ENCODE results near the gene OTX1. TPM values are rescaled to one million over a fixed set of nuclear protein-coding genes. Genes with fewer than 3 reads are reported as not detected.

OTX1 gene
- total and polyA plus RNA-seq, 2 donors (not counting 1 experiment from before 2014, with no cell fraction given), result not detected

DNA sequence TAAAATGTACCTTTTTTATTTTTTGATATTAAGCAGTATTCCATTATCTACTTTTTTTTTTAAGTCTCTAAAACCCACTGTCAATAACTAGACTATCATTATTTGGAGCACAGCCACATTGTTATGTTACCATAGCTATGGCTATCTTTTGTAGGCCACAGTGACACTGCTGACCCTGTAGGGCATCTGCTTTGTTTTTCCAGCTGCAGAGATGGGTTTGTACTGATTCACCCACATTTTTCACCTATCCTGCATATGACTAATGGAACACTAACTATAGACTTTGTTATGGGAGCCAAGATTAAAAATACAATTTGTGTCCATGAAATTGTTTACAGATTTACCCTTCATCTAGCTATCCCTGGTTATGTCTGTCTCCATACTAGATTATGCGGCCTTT is 21.6 kb upstream of the OTX1 start:
- no peaks in the 10 kb centered on the region for H3K4me1 Mint-ChIP-seq
- CTCF ChIA-PET, result interaction anchor here (0.6 to 0.7 kb wide), 2 partner anchors 9 to 65 kb away, joined by 4 to 5 read pairs; no protein-coding TSS in a partner anchor

DNA sequence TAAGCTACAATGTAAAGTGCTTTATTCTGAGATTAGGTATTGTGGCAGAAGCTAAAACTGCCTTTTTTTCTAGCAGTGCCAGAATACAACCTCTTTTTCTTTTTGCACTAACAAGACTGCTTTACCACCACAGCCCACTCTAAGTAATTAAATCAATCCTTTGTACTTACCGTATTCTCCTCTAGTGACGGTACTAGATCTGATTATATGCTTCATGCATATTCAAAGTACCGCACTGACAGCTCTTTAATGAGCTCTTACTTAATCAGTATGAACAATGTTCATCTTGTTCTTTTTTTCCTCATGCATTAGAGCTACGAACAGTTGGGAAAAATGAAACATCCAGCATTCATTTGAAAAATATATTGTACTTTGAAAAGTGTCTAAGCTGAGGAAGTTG is 16.1 kb upstream of the OTX1 start:
- Histone ChIP-seq H4K20me1 (ENCODE audit: control insufficient read depth, insufficient read depth, low read length, poor library complexity, severe bottlenecking) (no peaks in the 10 kb centered on the region), H3K9me3 (ENCODE audit: control extremely low read depth in 1 of 3, control insufficient read depth in 2 of 3, insufficient read depth in 1 of 3, low read length in 2 of 3) (no peaks in the 10 kb centered on the region), H3K4me1 (ENCODE audit: control insufficient read depth in 2 of 2, insufficient read depth in 2 of 2, low read length in 2 of 2) (no peaks in the 10 kb centered on the region), H3K9ac (ENCODE audit: low read length) (no peak overlapping the region), H3K27me3 (replicated peaks in 1 of 4; ENCODE audit: control extremely low read depth in 1 of 4, control insufficient read depth in 3 of 4, insufficient read depth in 4 of 4, low read length in 3 of 4) (peaks cover 0 to 3% (median 0%) of the 10 kb centered on the region in 4 experiments), H3K36me3 (replicated peaks in 1 of 2; ENCODE audit: control extremely low read depth in 1 of 2, control insufficient read depth in 1 of 2, extremely low read depth in 1 of 2, insufficient read depth in 2 of 2, low read length in 1 of 2) (peaks cover 0 to 2% of the 10 kb centered on the region in 2 experiments), H3K27ac (ENCODE audit: low read length in 2 of 2) (no peak overlapping the region), H3K4me3 (ENCODE audit: control extremely low read depth in 1 of 5, extremely low read depth in 1 of 5, insufficient read depth in 1 of 5, low read depth in 2 of 5, low read length in 4 of 5) (no peak overlapping the region), H3K4me2 (replicated peaks; ENCODE audit: low read depth, low read length, poor library complexity, severe bottlenecking) (no peak overlapping the region), H3K79me2 (ENCODE audit: control insufficient read depth, insufficient read depth, low read length) (no peaks in the 10 kb centered on the region), H2AFZ (ENCODE audit: insufficient read depth, low read depth, low read length, poor library complexity, severe bottlenecking) (no peak overlapping the region)
- DNase-seq, result no peak
- WGBS (ENCODE audit: insufficient coverage), result 93% methylated on average over 3 of the region's 4 CpGs
- Mint-ChIP-seq H3K27ac (no peak overlapping the region), H3K9me3 (ENCODE audit: insufficient read depth) (no peaks in the 10 kb centered on the region), H3K4me3 (no peak overlapping the region), H3K4me1 (no peaks in the 10 kb centered on the region), H3K27me3 (no peaks in the 10 kb centered on the region)
- no peak for ATAC-seq (ENCODE audit: low read depth)
- intact Hi-C loops (cut with micrococcal nuclease), result no loop called here
- TF ChIP-seq, protein P1, sequence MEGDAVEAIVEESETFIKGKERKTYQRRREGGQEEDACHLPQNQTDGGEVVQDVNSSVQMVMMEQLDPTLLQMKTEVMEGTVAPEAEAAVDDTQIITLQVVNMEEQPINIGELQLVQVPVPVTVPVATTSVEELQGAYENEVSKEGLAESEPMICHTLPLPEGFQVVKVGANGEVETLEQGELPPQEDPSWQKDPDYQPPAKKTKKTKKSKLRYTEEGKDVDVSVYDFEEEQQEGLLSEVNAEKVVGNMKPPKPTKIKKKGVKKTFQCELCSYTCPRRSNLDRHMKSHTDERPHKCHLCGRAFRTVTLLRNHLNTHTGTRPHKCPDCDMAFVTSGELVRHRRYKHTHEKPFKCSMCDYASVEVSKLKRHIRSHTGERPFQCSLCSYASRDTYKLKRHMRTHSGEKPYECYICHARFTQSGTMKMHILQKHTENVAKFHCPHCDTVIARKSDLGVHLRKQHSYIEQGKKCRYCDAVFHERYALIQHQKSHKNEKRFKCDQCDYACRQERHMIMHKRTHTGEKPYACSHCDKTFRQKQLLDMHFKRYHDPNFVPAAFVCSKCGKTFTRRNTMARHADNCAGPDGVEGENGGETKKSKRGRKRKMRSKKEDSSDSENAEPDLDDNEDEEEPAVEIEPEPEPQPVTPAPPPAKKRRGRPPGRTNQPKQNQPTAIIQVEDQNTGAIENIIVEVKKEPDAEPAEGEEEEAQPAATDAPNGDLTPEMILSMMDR (IDR thresholded peaks at IDR 0.05), result no peak
- no peak for TF ChIP-seq EZH2 (IDR thresholded peaks at IDR 0.05; ENCODE audit: borderline replicate concordance, insufficient read depth, low read depth, low read length, poor library complexity, severe bottlenecking)
- POLR2A ChIA-PET, result no interaction called here
- CTCF ChIA-PET, result no interaction called here

More for the DNA sequence above, 21.6 kb upstream of the OTX1 start:
- H3K36me3 ChIP-seq (replicated peaks in 1 of 2; ENCODE audit: control extremely low read depth in 1 of 2, control insufficient read depth in 1 of 2, extremely low read depth in 1 of 2, insufficient read depth in 2 of 2, low read length in 1 of 2), result no peaks in the 10 kb centered on the region
- no peaks in the 10 kb centered on the region for H3K4me1 ChIP-seq (ENCODE audit: control insufficient read depth in 2 of 2, insufficient read depth in 2 of 2, low read length in 2 of 2)
- Mint-ChIP-seq H3K27me3 (no peaks in the 10 kb centered on the region), H3K27ac (no peak overlapping the region), H3K4me3 (no peak overlapping the region), H3K9me3 (ENCODE audit: insufficient read depth) (no peaks in the 10 kb centered on the region)
- no peaks in the 10 kb centered on the region for H3K9me3 ChIP-seq (ENCODE audit: control extremely low read depth in 1 of 3, control insufficient read depth in 2 of 3, insufficient read depth in 1 of 3, low read length in 2 of 3)
- no peak overlapping the region for H3K27ac ChIP-seq (ENCODE audit: low read length in 2 of 2)
- no peak overlapping the region for H3K9ac ChIP-seq (ENCODE audit: low read length)
- ATAC-seq (ENCODE audit: low read depth) (no peak), DNase-seq (no peak)
- H2AFZ ChIP-seq (ENCODE audit: insufficient read depth, low read depth, low read length, poor library complexity, severe bottlenecking), result no peak overlapping the region
- POLR2A ChIA-PET, result no interaction called here
- no CpG with 5 or more reads among the region's 1 CpG for WGBS (ENCODE audit: insufficient coverage)
- H3K4me3 ChIP-seq (ENCODE audit: control extremely low read depth in 1 of 5, extremely low read depth in 1 of 5, insufficient read depth in 1 of 5, low read depth in 2 of 5, low read length in 4 of 5), result no peak overlapping the region
- H3K4me2 ChIP-seq (replicated peaks; ENCODE audit: low read depth, low read length, poor library complexity, severe bottlenecking), result no peak overlapping the region
- no peaks in the 10 kb centered on the region for H4K20me1 ChIP-seq (ENCODE audit: control insufficient read depth, insufficient read depth, low read length, poor library complexity, severe bottlenecking)
- H3K27me3 ChIP-seq (replicated peaks in 1 of 4; ENCODE audit: control extremely low read depth in 1 of 4, control insufficient read depth in 3 of 4, insufficient read depth in 4 of 4, low read length in 3 of 4), result no peaks in the 10 kb centered on the region
- intact Hi-C loops (cut with micrococcal nuclease), result no loop called here
- no peaks in the 10 kb centered on the region for H3K79me2 ChIP-seq (ENCODE audit: control insufficient read depth, insufficient read depth, low read length)
- TF ChIP-seq, protein P1 (IDR thresholded peaks at IDR 0.05), result no peak
- TF ChIP-seq EZH2 (IDR thresholded peaks at IDR 0.05; ENCODE audit: borderline replicate concordance, insufficient read depth, low read depth, low read length, poor library complexity, severe bottlenecking), result no peak

Measured in B cell (primary cell).